ENCODE measurements around the gene NUP35. TPM values are rescaled to one million over a fixed set of nuclear protein-coding genes. Genes with fewer than 3 reads are reported as not detected.

Gene NUP35
- total RNA-seq, 3 donors from 2014 or later = 11.5 to 32.8 (median 29.5) TPM

DNA sequence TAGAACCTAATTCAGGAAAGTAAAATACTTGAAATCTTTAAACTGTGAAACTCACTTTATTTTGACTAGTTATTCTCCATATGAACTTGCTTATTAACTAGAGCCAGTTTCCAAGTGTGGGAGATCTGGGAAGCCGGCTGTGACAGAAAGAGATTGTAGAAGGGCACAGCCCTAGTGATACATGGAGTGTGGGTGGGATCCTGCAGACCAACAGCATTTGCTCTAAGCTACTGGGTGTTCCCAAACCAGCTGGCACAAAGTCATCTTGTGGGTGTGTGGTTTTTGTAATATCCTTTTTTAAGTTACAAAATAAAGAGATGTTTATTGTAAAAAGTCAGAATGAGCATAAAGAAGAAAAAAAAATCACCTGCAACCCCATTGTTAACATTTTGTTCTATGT lies 42.3 kb upstream of the NUP35 start:
- intact Hi-C loops (cut with DNase I; ENCODE audit: low total_unique reads) = loop anchor here (2.0 kb wide), 1 partner anchor 47 kb away; no protein-coding TSS in a partner anchor
- Histone ChIP-seq H3K4me1 (no peaks in the 10 kb centered on the region), H3K36me3 (no peaks in the 10 kb centered on the region), H3K27me3 (no peaks in the 10 kb centered on the region), H3K4me3 (no peak overlapping the region), H3K9me3 (no peaks in the 10 kb centered on the region), H3K27ac (no peak overlapping the region)
- TF ChIP-seq CTCF (IDR thresholded peaks at IDR 0.05) (no peak), POLR2AphosphoS5 (IDR thresholded peaks at IDR 0.05) (no peak), POLR2A (IDR thresholded peaks at IDR 0.05) (no peak)
- no peak for DNase-seq (ENCODE audit: low spot score in 2 of 2)

GRCh38 chr2:183088061-183088460 lies 36.2 kb upstream of the NUP35 start:
- no peaks in the 10 kb centered on the region for H3K36me3 ChIP-seq
- intact Hi-C loops (cut with DNase I; ENCODE audit: low total_unique reads) = no loop called here
- H3K27me3 ChIP-seq = no peaks in the 10 kb centered on the region
- H3K4me1 ChIP-seq = no peaks in the 10 kb centered on the region
- no peak overlapping the region for H3K27ac ChIP-seq
- no peaks in the 10 kb centered on the region for H3K9me3 ChIP-seq
- TF ChIP-seq POLR2A (IDR thresholded peaks at IDR 0.05) = no peak
- no peak for TF ChIP-seq CTCF (IDR thresholded peaks at IDR 0.05)
- TF ChIP-seq POLR2AphosphoS5 (IDR thresholded peaks at IDR 0.05) = no peak
- DNase-seq (ENCODE audit: low spot score in 2 of 2) = no peak
- no peak overlapping the region for H3K4me3 ChIP-seq

DNA sequence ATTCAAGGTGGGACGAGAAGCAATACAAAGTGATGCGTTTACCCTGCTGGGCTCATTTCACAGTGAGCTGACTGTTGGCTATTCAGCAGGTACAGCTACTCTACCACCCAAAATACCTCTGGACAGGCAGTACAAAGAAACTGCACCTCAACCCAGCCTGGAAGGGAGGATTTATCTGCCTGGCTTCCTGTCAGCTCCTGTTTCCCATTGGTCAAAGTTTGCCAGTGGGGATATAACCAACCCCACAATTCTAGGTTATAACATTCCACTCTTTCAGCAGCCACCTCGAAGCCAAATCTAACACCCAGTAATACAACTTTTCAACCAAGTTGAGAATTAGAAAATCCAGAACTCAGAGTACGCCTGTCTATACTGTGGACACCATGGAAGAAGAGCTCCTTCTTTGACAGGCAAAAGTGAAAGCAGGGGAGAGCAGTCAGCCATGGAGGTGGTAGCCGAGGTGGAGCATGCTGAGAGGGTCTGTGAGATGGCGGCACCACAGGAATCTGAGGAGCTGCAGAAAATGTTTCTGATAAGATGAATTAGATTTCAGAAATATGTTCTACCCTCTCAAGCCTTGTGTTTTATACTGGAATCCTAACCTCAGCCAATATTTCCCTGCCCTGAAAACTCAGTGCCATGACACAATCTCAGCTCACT lies 34.9 kb upstream of the NUP35 start:
- H3K27me3 ChIP-seq = no peaks in the 10 kb centered on the region
- H3K9me3 ChIP-seq = no peaks in the 10 kb centered on the region
- H3K4me3 ChIP-seq = no peak overlapping the region
- no peak overlapping the region for H3K27ac ChIP-seq
- H3K4me1 ChIP-seq = no peaks in the 10 kb centered on the region
- no peak for TF ChIP-seq POLR2AphosphoS5 (IDR thresholded peaks at IDR 0.05)
- TF ChIP-seq POLR2A (IDR thresholded peaks at IDR 0.05) = no peak
- no peak for TF ChIP-seq CTCF (IDR thresholded peaks at IDR 0.05)
- no peak for DNase-seq (ENCODE audit: low spot score in 2 of 2)
- intact Hi-C loops (cut with DNase I; ENCODE audit: low total_unique reads) = no loop called here
- no peaks in the 10 kb centered on the region for H3K36me3 ChIP-seq

DNA sequence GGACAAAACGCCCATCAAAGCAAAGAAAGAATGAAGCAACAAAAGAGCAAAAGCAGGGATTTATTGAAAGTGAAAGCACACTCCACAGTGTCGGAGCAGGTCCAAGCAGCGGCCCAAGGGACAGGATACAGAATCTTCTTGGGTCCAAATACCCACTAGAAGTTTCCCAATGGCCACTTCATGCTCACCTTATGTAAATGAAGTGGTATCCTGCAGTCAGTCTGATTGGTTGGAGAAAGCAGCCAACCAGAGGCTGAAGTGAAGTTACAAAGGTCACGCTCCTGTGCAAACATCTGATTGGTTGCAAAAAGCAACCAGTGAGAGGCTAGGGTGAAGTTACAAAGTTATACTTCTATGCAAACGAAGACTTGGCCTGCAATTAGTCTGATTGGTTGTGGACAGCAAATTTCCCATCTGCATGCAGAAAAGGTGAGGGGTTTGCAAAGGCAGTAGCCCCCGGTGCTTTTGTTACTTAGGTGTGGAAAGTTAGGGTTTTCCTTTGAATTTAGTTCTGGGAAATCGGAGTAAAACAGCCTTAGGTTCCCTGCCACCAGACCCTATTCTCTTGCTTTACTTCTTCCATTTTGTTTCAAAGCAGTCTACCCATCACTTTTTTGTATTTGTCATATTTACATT lies 32.8 kb upstream of the NUP35 start:
- Histone ChIP-seq H3K4me3 (no peak overlapping the region), H3K27me3 (no peaks in the 10 kb centered on the region), H3K27ac (no peak overlapping the region), H3K4me1 (no peaks in the 10 kb centered on the region), H3K36me3 (no peaks in the 10 kb centered on the region), H3K9me3 (no peaks in the 10 kb centered on the region)
- intact Hi-C loops (cut with DNase I; ENCODE audit: low total_unique reads) = no loop called here
- no peak for DNase-seq (ENCODE audit: low spot score in 2 of 2)
- TF ChIP-seq POLR2AphosphoS5 (IDR thresholded peaks at IDR 0.05) = no peak
- TF ChIP-seq CTCF (IDR thresholded peaks at IDR 0.05) = no peak
- TF ChIP-seq POLR2A (IDR thresholded peaks at IDR 0.05) = no peak

DNA sequence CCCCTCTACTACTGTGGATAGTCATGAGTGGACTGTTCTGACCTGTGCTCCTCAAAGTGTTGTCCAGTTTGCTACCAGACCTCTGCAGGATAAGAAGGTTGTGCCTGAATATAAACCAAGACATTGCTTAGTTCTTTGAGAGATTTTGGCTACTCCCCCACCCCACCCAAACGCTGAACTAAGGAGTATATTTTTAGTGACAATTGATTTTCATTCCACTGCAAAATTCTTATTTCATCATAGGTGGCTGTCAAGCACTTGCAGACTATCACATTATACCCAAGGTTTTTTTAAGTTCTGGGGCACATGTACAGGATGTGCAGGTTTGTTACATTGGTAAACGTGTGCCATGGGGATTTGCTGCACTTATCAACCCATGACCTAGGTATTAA lies 32.3 kb upstream of the NUP35 start:
- Histone ChIP-seq H3K9me3 (no peaks in the 10 kb centered on the region), H3K4me3 (no peak overlapping the region), H3K36me3 (no peaks in the 10 kb centered on the region), H3K4me1 (no peaks in the 10 kb centered on the region), H3K27me3 (no peaks in the 10 kb centered on the region), H3K27ac (no peak overlapping the region)
- intact Hi-C loops (cut with DNase I; ENCODE audit: low total_unique reads) = no loop called here
- TF ChIP-seq CTCF (IDR thresholded peaks at IDR 0.05) (no peak), POLR2A (IDR thresholded peaks at IDR 0.05) (no peak), POLR2AphosphoS5 (IDR thresholded peaks at IDR 0.05) (no peak)
- no peak for DNase-seq (ENCODE audit: low spot score in 2 of 2)
